Suppressor macrophage (primary cell): Measurements from ENCODE around the gene PCDHGB6.
"Not testable (repeated sequence)": the region's sequence is repeated elsewhere in the genome, so short reads cannot be mapped to it uniquely, and the experiment has no call there.

Experiments used
- DNase-seq, 4 experiments: peaks; one replicate each; pipeline ENCODE4 v3.0.0-alpha.2; 2020 to 2022

Gene PCDHGB6

DNA sequence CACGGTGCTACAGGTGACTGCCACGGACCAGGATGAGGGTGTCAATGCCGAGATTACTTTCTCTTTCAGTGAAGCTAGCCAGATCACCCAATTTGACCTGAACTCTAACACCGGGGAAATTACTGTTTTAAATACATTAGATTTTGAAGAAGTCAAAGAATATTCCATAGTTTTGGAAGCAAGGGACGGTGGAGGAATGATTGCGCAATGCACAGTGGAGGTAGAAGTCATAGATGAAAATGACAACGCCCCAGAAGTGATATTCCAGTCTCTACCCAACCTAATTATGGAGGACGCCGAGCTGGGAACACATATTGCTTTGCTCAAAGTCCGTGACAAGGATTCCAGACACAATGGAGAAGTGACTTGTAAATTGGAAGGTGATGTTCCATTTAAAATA is 19.2 kb upstream of the PCDHGB6 start:
- DNase-seq, result no peak

DNA sequence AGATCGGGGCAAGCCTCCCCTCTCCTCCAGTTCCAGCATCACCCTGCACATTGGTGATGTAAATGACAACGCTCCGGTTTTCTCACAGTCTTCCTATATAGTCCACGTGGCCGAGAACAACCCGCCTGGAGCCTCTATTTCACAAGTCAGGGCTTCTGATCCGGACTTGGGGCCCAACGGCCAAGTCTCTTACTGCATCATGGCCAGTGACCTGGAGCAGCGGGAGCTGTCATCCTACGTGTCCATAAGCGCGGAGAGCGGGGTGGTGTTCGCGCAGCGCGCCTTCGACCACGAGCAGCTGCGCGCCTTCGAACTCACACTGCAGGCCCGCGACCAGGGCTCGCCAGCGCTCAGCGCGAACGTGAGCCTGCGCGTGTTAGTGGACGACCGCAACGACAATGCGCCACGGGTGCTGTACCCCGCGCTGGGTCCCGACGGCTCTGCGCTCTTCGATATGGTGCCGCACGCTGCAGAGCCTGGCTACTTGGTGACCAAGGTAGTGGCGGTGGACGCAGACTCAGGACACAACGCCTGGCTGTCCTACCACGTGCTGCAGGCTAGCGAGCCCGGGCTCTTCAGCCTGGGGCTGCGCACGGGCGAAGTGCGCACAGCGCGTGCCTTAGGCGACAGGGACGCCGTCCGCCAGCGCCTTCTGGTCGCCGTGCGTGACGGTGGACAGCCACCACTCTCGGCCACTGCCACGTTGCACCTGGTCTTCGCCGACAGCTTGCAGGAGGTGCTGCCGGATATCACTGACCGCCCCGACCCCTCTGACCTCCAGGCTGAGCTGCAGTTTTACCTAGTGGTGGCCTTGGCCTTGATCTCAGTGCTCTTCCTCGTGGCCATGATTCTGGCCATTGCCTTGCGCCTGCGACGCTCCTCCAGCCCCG is 18.4 kb upstream of the PCDHGB6 start:
- DNase-seq, result no peak

- no peak for DNase-seq
Observed at GRCh38 chr5:141392429-141393198, 15.2 kb upstream of the PCDHGB6 start, which contains the start of gene PCDHGA8. TSS of gene PCDHGA8 (plus strand) at chr5:141392633. CDS start at chr5:141392814, 181 bp downstream.

- no peak for DNase-seq
Observed at GRCh38 chr5:141393267-141393666, 14.6 kb upstream of the PCDHGB6 start.

DNA sequence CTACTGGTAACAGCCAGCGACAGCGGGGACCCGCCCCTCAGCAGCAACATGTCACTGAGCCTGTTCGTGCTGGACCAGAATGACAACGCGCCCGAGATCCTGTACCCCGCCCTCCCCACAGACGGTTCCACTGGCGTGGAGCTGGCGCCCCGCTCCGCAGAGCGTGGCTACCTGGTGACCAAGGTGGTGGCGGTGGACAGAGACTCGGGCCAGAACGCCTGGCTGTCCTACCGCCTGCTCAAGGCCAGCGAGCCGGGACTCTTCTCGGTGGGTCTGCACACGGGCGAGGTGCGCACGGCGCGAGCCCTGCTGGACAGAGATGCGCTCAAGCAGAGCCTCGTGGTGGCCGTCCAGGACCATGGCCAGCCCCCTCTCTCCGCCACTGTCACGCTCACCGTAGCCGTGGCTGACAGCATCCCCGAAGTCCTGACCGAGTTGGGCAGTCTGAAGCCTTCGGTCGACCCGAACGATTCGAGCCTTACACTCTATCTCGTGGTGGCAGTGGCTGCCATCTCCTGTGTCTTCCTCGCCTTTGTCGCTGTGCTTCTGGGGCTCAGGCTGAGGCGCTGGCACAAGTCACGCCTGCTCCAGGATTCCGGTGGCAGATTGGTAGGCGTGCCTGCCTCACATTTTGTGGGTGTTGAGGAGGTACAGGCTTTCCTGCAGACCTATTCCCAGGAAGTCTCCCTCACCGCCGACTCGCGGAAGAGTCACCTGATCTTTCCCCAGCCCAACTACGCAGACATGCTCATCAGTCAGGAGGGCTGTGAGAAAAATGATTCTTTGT is 13.2 kb upstream of the PCDHGB6 start:
- not testable (repeated sequence) for DNase-seq

- DNase-seq, result peak; percentile 51 to 81 (median 66)
Observed at GRCh38 chr5:141397756-141398551, 9.9 kb upstream of the PCDHGB6 start, which contains the start of gene PCDHGB5. TSS of gene PCDHGB5 (plus strand) at chr5:141397947. CDS start at chr5:141398128, 181 bp downstream.

DNA sequence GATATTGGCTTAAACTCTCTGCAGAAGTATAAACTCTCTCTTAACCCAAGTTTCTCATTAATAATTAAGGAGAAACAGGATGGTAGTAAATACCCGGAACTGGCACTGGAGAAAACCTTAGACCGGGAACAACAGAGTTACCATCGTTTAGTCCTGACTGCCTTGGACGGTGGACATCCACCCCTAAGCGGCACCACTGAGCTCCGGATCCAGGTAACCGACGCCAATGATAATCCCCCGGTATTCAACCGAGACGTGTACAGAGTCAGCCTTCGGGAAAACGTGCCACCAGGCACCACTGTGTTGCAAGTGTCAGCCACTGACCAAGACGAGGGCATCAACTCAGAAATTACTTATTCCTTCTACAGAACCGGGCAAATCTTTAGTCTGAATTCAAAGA is 9.2 kb upstream of the PCDHGB6 start:
- no peak for DNase-seq

- no peak for DNase-seq
Observed at GRCh38 chr5:141399555-141400258, 8.1 kb upstream of the PCDHGB6 start.

DNA sequence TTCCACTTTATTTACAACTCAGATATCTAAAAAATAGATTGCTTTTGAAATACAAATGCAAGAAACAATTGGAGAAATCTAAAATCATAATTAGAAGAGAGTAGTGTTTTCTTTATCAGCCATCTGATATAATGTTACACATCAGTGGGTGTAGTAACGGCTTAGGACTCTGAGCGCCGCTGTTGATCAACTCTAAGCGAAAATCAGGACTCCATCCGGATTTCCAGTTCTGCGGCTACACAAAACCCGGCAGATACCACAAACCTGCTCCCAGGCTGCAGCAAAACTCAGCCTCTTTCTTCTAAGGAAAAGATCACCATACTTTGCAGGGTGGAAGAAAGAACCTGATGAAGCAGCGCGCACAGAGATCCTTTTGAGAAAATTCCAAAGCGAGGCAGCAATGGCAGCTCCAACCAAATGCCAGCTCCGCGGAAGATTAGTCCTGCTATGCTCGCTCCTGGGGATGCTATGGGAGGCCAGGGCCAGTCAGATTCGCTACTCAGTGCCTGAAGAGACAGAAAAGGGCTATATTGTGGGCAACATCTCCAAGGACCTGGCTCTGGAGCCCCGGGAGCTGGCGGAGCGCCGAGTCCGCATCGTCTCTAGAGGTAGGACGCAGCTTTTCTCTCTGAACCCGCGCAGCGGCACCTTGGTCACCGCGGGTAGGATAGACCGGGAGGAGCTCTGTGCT is 5.1 kb upstream of the PCDHGB6 start, which contains the start of gene PCDHGA9:
PCDHGA9 (plus strand) TSS at position 226 of the 691 bp plus-strand sequence; CDS start at position 401, 175 bp downstream.
- peak; percentile 15 to 52 (median 44) for DNase-seq

GRCh38 chr5:141403387-141403786 is 4.4 kb upstream of the PCDHGB6 start:
- DNase-seq, result no peak

DNA sequence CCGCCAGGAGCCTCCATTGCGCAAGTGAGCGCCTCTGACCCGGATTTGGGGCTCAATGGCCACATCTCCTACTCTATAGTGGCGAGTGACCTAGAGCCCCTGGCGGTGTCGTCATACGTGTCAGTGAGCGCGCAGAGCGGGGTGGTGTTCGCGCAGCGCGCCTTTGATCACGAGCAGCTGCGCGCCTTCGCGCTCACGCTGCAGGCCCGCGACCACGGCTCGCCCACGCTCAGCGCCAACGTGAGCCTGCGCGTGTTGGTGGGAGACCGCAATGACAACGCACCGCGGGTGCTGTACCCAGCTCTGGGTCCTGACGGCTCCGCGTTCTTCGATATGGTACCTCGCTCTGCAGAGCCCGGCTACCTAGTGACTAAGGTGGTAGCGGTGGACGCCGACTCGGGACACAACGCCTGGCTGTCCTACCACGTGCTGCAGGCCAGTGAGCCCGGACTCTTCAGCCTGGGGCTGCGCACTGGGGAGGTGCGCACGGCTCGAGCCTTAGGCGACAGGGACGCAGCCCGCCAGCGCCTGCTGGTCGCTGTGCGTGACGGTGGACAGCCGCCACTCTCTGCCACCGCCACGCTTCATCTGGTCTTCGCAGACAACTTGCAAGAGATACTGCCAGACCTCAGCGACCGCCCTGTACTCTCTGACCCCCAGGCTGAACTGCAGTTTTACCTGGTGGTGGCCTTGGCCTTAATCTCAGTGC is 1.9 kb downstream of the PCDHGB6 start:
- DNase-seq, result no peak

- DNase-seq, result no peak
Observed at GRCh38 chr5:141411575-141411974, 3.8 kb downstream of the PCDHGB6 start.

GRCh38 chr5:141412854-141413539 is 5.2 kb downstream of the PCDHGB6 start, which contains the start of gene PCDHGA10:
TSS of gene PCDHGA10 (plus strand) at chr5:141412987. CDS start at chr5:141413176, 189 bp downstream.
- DNase-seq, result peak; percentile 67 to 83 (median 77)

- no peak for DNase-seq
Observed at GRCh38 chr5:141413540-141414069, 5.8 kb downstream of the PCDHGB6 start.

DNA sequence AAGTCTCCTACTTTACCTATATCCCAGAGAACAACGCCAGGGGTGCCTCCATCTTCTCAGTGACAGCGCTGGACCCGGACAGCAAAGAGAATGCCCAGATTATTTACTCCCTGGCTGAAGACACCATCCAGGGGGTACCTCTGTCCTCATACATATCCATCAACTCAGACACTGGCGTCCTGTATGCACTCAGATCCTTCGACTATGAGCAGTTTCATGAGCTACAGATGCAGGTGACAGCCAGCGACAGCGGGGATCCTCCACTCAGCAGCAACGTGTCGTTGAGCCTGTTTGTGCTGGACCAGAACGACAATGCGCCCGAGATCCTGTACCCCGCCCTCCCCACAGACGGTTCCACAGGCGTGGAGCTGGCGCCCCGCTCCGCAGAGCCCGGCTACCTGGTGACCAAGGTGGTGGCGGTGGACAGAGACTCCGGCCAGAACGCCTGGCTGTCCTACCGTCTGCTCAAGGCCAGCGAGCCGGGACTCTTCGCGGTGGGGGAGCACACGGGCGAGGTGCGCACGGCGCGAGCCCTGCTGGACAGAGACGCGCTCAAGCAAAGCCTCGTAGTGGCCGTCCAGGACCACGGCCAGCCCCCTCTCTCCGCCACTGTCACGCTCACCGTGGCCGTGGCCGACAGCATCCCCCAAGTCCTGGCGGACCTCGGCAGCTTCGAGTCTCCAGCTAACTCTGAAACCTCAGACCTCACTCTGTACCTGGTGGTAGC is 6.9 kb downstream of the PCDHGB6 start:
- DNase-seq, result not testable (repeated sequence)

DNA sequence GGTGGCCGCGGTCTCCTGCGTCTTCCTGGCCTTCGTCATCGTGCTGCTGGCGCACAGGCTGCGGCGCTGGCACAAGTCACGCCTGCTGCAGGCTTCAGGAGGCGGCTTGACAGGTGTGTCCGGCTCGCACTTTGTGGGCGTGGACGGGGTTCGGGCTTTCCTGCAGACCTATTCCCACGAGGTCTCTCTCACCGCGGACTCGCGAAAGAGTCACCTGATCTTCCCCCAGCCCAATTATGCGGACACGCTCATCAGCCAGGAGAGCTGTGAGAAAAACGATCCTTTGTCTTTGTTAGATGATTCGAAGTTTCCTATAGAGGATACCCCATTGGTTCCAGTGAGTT is 7.4 kb downstream of the PCDHGB6 start:
- not testable (repeated sequence) for DNase-seq

DNA sequence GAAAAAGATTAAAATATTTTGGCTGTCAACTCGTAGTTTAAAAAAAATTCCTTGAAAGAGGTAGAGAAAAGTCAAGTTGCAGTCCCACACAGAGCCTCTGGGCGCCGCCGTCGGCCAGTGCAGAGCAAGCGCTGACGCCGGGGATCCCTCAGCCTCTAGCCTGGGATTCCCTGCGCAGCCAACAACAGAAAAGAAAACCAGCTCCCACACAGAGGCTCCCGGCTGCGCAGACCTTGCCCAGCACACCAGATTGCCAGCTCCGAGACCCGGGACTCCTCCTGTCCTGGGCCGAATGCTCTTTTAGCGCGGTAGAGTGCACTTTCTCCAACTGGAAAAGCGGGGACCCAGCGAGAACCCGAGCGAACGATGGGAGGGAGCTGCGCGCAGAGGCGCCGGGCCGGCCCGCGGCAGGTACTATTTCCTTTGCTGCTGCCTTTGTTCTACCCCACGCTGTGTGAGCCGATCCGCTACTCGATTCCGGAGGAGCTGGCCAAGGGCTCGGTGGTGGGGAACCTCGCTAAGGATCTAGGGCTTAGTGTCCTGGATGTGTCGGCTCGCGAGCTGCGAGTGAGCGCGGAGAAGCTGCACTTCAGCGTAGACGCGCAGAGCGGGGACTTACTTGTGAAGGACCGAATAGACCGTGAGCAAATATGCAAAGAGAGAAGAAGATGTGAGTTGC is 9.8 kb downstream of the PCDHGB6 start, which contains the start of gene PCDHGB7:
PCDHGB7 (plus strand) TSS at position 184 of the 679 bp plus-strand sequence; CDS start at position 367, 183 bp downstream.
- peak; percentile 83 to 93 (median 88) for DNase-seq
